22Rv1 (cell line): ENCODE measurements around the gene TMC3.

ENCODE experiments used
- CTCF ChIP-seq: fragments of 450-650 bp; IDR thresholded peaks from 2 replicates; pipeline ENCODE4 v1.5.1; 2017; ENCODE audit warnings: mild to moderate bottlenecking
- ZFX ChIP-seq: fragments of 450-650 bp; IDR thresholded peaks from 2 replicates; pipeline ENCODE4 v1.6.1; 2017; ENCODE audit warnings: antibody characterized with exemption, borderline replicate concordance

GRCh38 chr15:81376231-81376630 lies 2.2 kb upstream of the TMC3 start:
- TF ChIP-seq CTCF (no peak), ZFX (no peak)
